HCT116 (cell line): Measurements from ENCODE around the gene ELF2. TPM values are rescaled to one million over a fixed set of nuclear protein-coding genes. Genes with fewer than 3 reads are reported as not detected.

Experiments
- ATAC-seq: fragments of 200-7000 bp; cut with Tn5 transposase; 2 replicates; pipeline ENCODE4 v1.9.1; 2020; ENCODE audit warnings: mild to moderate bottlenecking, moderate library complexity
- BruUV-seq: library from RNA; stranded (reverse); fragments of 400-500 nt; replicated peaks from 2 replicates; lab custom pipeline; 2021; lab: Mats Ljungman, UMichigan
- CTCF ChIA-PET: fragments of 300-600 bp; sonication (Branson Sonifier 250); formaldehyde crosslinking; loops from one replicate; lab custom pipeline; 2021; ENCODE audit warnings: antibody characterized with exemption; lab: Charles Lee
- POLR2A ChIA-PET: fragments of 300-600, 350-600 bp; sonication (Branson Sonifier 250); formaldehyde crosslinking; loops from one replicate; lab custom pipeline; 2021; ENCODE audit warnings: antibody characterized with exemption; lab: Charles Lee
- RAD21 ChIA-PET, 2 experiments: fragments of 300-600 bp; sonication (Branson Sonifier 250); formaldehyde crosslinking; loops; one replicate each; lab custom pipeline; 2023; ENCODE audit warnings: low total read pairs in 2 of 2; ENCODE audit not compliant: uncharacterized antibody in 2 of 2, unreplicated experiment in 2 of 2, low non-redundant PET in 1 of 2; lab: Charles Lee
- DNase-seq: peaks from one replicate; pipeline ENCODE4 v3.0.0-alpha.2; 2010; ENCODE audit warnings: low read depth, low spot score
- H2AFZ ChIP-seq: fragments of 200-600 bp; shearing (Covaris generic), sonication (generic); 2 replicates; pipeline ENCODE4 v1.6.1; 2017; ENCODE audit warnings: low read depth, mixed run types, mixed read lengths, antibody characterized with exemption, low read length; ENCODE audit not compliant: poor library complexity, severe bottlenecking
- H3K27ac ChIP-seq: 2 replicates; pipeline ENCODE4 v1.5.1; 2012; ENCODE audit warnings: low read depth, low read length
- H3K27me3 ChIP-seq: fragments of 200-600 bp; sonication (generic); 2 replicates; pipeline ENCODE4 v1.6.1; 2016; ENCODE audit warnings: mixed run types, low read length, mixed read lengths; ENCODE audit not compliant: insufficient read depth
- H3K36me3 ChIP-seq, 2 experiments: fragments of 200-500 bp in 1 of 2; fragments of 200-600 bp in 1 of 2; sonication (Bioruptor generic) in 1 of 2; sonication (generic) in 1 of 2; 2 replicates each; pipeline versions ENCODE4 v1.5.1 to v1.6.1; 2014 to 2016; ENCODE audit warnings: low read length in 2 of 2, inconsistent platforms in 1 of 2, mixed read lengths in 1 of 2, mixed run types in 1 of 2; ENCODE audit not compliant: insufficient read depth in 2 of 2, control insufficient read depth in 1 of 2
- H3K4me1 ChIP-seq, 2 experiments: fragments of 200-600 bp in 1 of 2; sonication (generic) in 1 of 2; 2 replicates each; pipeline versions ENCODE4 v1.5.1 to v1.6.1; 2012 to 2017; ENCODE audit warnings: low read length in 2 of 2, inconsistent platforms in 1 of 2, mild to moderate bottlenecking in 1 of 2, mixed read lengths in 1 of 2, mixed run types in 1 of 2, moderate library complexity in 1 of 2; ENCODE audit not compliant: insufficient read depth in 2 of 2, control insufficient read depth in 1 of 2
- H3K4me2 ChIP-seq: fragments of 200-600 bp; sonication (generic); 2 replicates; pipeline ENCODE4 v1.6.1; 2017; ENCODE audit warnings: mixed run types, low read length, mixed read lengths
- H3K4me3 ChIP-seq, 2 experiments: fragments of 200-600 bp in 1 of 2; sonication (generic) in 1 of 2; replicated peaks in 1 of 2; 2 replicates each; pipeline ENCODE4 v1.5.1; 2011 to 2016; ENCODE audit warnings: low read length in 2 of 2, control low read depth in 1 of 2, low read depth in 1 of 2, mild to moderate bottlenecking in 1 of 2, mixed read lengths in 1 of 2, mixed run types in 1 of 2
- H3K79me2 ChIP-seq: fragments of 200-600 bp; sonication (generic); 2 replicates; pipeline ENCODE4 v1.6.1; 2017; ENCODE audit warnings: mild to moderate bottlenecking, mixed run types, low read length, moderate library complexity, mixed read lengths; ENCODE audit not compliant: insufficient read depth
- H3K9ac ChIP-seq: fragments of 200-600 bp; sonication (generic); 2 replicates; pipeline ENCODE4 v1.6.1; 2016; ENCODE audit warnings: low read length, mixed read lengths
- H3K9me2 ChIP-seq: fragments of 200-600 bp; sonication (generic), shearing (Covaris generic); 2 replicates; pipeline ENCODE4 v1.6.1; 2017; ENCODE audit warnings: mixed run types, mild to moderate bottlenecking, moderate library complexity; ENCODE audit not compliant: insufficient read depth
- H3K9me3 ChIP-seq, 2 experiments: fragments of 200-500 bp in 1 of 2; fragments of 200-600 bp in 1 of 2; sonication (Bioruptor generic) in 1 of 2; sonication (generic) in 1 of 2; 2 replicates each; pipeline ENCODE4 v1.6.1; 2014 to 2017; ENCODE audit warnings: low read length in 2 of 2, mixed read lengths in 2 of 2, inconsistent platforms in 1 of 2, low read depth in 1 of 2, mild to moderate bottlenecking in 1 of 2, mixed run types in 1 of 2, moderate library complexity in 1 of 2; ENCODE audit not compliant: control insufficient read depth in 1 of 2, insufficient read depth in 1 of 2
- H4K20me1 ChIP-seq: fragments of 200-600 bp; sonication (generic), shearing (Covaris generic); 2 replicates; pipeline ENCODE4 v1.6.1; 2017; ENCODE audit warnings: mixed run types, mild to moderate bottlenecking, moderate library complexity; ENCODE audit not compliant: insufficient read depth
- CEBPB ChIP-seq: IDR thresholded peaks from 2 replicates; pipeline ENCODE4 v1.6.1; 2012; ENCODE audit warnings: low read depth
- ELF1 ChIP-seq: IDR thresholded peaks from 2 replicates; pipeline ENCODE4 v1.6.1; 2012; ENCODE audit warnings: low read depth, borderline replicate concordance
- EZH2 ChIP-seq: fragments of 200-600 bp; sonication (generic); IDR thresholded peaks from 2 replicates; pipeline ENCODE4 v1.6.1; 2017; ENCODE audit warnings: antibody characterized with exemption, mixed run types
- FOSL1 ChIP-seq: IDR thresholded peaks from 2 replicates; pipeline ENCODE4 v1.6.1; 2012; ENCODE audit warnings: low read depth
- JUND ChIP-seq: IDR thresholded peaks from 2 replicates; pipeline ENCODE4 v1.6.1; 2012
- MAX ChIP-seq: IDR thresholded peaks from 2 replicates; pipeline ENCODE4 v1.6.1; 2012
- POLR2A ChIP-seq: IDR thresholded peaks from 2 replicates; pipeline ENCODE4 v1.7.0; 2011; ENCODE audit warnings: borderline replicate concordance; ENCODE audit not compliant: insufficient read depth, insufficient read length; ENCODE audit errors: extremely low read depth
- POLR2AphosphoS5 ChIP-seq: IDR thresholded peaks from 2 replicates; pipeline ENCODE4 v1.6.1; 2011; ENCODE audit warnings: mild to moderate bottlenecking, low read depth, low read length, moderate library complexity
- RAD21 ChIP-seq: IDR thresholded peaks from 2 replicates; pipeline ENCODE4 v1.6.1; 2012; ENCODE audit warnings: low read depth, mild to moderate bottlenecking
- SP1 ChIP-seq: IDR thresholded peaks from 2 replicates; pipeline ENCODE4 v1.6.1; 2012; ENCODE audit warnings: low read depth
- TCF7L2 ChIP-seq: IDR thresholded peaks from 2 replicates; pipeline ENCODE4 v1.7.0; 2011; ENCODE audit warnings: borderline replicate concordance, inconsistent platforms; ENCODE audit not compliant: insufficient read depth, insufficient read length; ENCODE audit errors: extremely low read depth
- ZFX ChIP-seq: fragments of 450-650 bp; IDR thresholded peaks from 2 replicates; pipeline ENCODE4 v1.6.1; 2017
- ZNF274 ChIP-seq: fragments of 200-500 bp; sonication (Bioruptor generic); IDR thresholded peaks from 2 replicates; pipeline ENCODE4 v1.6.1; 2014; ENCODE audit warnings: mild to moderate bottlenecking, low read depth, low read length, inconsistent platforms
- intact Hi-C: fragments of 100-400 bp; cut with micrococcal nuclease; formaldehyde crosslinking; loops from 2 replicates; pipeline ENCODE4 v1.10.0; 2022
- total RNA-seq: library from RNA; stranded (reverse); gene quantifications from one replicate; pipeline ENCODE4 v1.2.1, GENCODE V29; 2021; ENCODE audit not compliant: unreplicated experiment
- TF ChIP-seq, protein P1 (sequence below): IDR thresholded peaks from 2 replicates; pipeline ENCODE4 v1.6.1; 2012; ENCODE audit warnings: low read depth
- TF ChIP-seq, protein P2 (sequence below): IDR thresholded peaks from 2 replicates; pipeline ENCODE4 v1.6.1; 2012
- TF ChIP-seq, protein P3 (sequence below): IDR thresholded peaks from 2 replicates; pipeline ENCODE4 v1.6.1; 2011; ENCODE audit warnings: mild to moderate bottlenecking, low read length, moderate library complexity; ENCODE audit not compliant: insufficient replicate concordance; ENCODE audit errors: extremely low read depth

The ELF2 gene
- total RNA-seq, 1 experiment from 2014 or later, result 28.2 TPM

- Histone ChIP-seq H3K9me3 (no peaks in the 10 kb centered on the region), H3K27me3 (no peaks in the 10 kb centered on the region), H3K4me1 (no peaks in the 10 kb centered on the region), H3K36me3 (no peaks in the 10 kb centered on the region), H3K4me3 (no peak overlapping the region), H3K4me2 (no peak overlapping the region), H3K27ac (no peak overlapping the region), H4K20me1 (no peaks in the 10 kb centered on the region), H3K9me2 (no peaks in the 10 kb centered on the region), H2AFZ (no peak overlapping the region), H3K9ac (no peak overlapping the region), H3K79me2 (no peaks in the 10 kb centered on the region)
- POLR2A ChIA-PET, result no interaction called here
- CTCF ChIA-PET, result no interaction called here
- RAD21 ChIA-PET, result no interaction called here
- no peak for ATAC-seq
- BruUV-seq, result no TSS peak
- intact Hi-C loops, result no loop called here
- no peak for DNase-seq
- no peak for TF ChIP-seq RAD21
- TF ChIP-seq SP1, result no peak
- TF ChIP-seq EZH2, result no peak
- TF ChIP-seq, protein P1, sequence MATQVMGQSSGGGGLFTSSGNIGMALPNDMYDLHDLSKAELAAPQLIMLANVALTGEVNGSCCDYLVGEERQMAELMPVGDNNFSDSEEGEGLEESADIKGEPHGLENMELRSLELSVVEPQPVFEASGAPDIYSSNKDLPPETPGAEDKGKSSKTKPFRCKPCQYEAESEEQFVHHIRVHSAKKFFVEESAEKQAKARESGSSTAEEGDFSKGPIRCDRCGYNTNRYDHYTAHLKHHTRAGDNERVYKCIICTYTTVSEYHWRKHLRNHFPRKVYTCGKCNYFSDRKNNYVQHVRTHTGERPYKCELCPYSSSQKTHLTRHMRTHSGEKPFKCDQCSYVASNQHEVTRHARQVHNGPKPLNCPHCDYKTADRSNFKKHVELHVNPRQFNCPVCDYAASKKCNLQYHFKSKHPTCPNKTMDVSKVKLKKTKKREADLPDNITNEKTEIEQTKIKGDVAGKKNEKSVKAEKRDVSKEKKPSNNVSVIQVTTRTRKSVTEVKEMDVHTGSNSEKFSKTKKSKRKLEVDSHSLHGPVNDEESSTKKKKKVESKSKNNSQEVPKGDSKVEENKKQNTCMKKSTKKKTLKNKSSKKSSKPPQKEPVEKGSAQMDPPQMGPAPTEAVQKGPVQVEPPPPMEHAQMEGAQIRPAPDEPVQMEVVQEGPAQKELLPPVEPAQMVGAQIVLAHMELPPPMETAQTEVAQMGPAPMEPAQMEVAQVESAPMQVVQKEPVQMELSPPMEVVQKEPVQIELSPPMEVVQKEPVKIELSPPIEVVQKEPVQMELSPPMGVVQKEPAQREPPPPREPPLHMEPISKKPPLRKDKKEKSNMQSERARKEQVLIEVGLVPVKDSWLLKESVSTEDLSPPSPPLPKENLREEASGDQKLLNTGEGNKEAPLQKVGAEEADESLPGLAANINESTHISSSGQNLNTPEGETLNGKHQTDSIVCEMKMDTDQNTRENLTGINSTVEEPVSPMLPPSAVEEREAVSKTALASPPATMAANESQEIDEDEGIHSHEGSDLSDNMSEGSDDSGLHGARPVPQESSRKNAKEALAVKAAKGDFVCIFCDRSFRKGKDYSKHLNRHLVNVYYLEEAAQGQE, result no peak
- TF ChIP-seq, protein P2, sequence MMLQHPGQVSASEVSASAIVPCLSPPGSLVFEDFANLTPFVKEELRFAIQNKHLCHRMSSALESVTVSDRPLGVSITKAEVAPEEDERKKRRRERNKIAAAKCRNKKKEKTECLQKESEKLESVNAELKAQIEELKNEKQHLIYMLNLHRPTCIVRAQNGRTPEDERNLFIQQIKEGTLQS, result no peak
- no peak for TF ChIP-seq ELF1
- no peak for TF ChIP-seq TCF7L2
- TF ChIP-seq MAX, result no peak
- TF ChIP-seq ZFX, result no peak
- no peak for TF ChIP-seq POLR2AphosphoS5
- TF ChIP-seq, protein P3, sequence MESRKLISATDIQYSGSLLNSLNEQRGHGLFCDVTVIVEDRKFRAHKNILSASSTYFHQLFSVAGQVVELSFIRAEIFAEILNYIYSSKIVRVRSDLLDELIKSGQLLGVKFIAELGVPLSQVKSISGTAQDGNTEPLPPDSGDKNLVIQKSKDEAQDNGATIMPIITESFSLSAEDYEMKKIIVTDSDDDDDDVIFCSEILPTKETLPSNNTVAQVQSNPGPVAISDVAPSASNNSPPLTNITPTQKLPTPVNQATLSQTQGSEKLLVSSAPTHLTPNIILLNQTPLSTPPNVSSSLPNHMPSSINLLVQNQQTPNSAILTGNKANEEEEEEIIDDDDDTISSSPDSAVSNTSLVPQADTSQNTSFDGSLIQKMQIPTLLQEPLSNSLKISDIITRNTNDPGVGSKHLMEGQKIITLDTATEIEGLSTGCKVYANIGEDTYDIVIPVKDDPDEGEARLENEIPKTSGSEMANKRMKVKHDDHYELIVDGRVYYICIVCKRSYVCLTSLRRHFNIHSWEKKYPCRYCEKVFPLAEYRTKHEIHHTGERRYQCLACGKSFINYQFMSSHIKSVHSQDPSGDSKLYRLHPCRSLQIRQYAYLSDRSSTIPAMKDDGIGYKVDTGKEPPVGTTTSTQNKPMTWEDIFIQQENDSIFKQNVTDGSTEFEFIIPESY, result no peak
- TF ChIP-seq POLR2A, result no peak
- no peak for TF ChIP-seq ZNF274
- TF ChIP-seq FOSL1, result no peak
- TF ChIP-seq JUND, result no peak
- no peak for TF ChIP-seq CEBPB
These were observed 22.9 kb downstream of the ELF2 start for GRCh38 chr4:139154134-139154421.
